ENCODE results near the gene HIVEP2.

Gene HIVEP2

GRCh38 chr6:142940487-142940886 is 4.5 kb downstream of the HIVEP2 start:
- no peak for TF ChIP-seq CTCF (IDR thresholded peaks at IDR 0.05; ENCODE audit: low read depth, low read length, missing control alignments)
- no peak overlapping the region for H3K4me3 ChIP-seq (replicated peaks; ENCODE audit: low read depth, low read length)
- DNase-seq (ENCODE audit: extremely low read depth, low read depth) = no peak

- DNase-seq (ENCODE audit: extremely low read depth, low read depth) = no peak
- TF ChIP-seq CTCF (IDR thresholded peaks at IDR 0.05; ENCODE audit: low read depth, low read length, missing control alignments) = no peak
- H3K4me3 ChIP-seq (replicated peaks; ENCODE audit: low read depth, low read length) = no peak overlapping the region
Measured at GRCh38 chr6:142938510-142938909, 6.5 kb downstream of the HIVEP2 start.

- DNase-seq (ENCODE audit: extremely low read depth, low read depth) = no peak
- no peak overlapping the region for H3K4me3 ChIP-seq (replicated peaks; ENCODE audit: low read depth, low read length)
- TF ChIP-seq CTCF (IDR thresholded peaks at IDR 0.05; ENCODE audit: low read depth, low read length, missing control alignments) = no peak
Measured at GRCh38 chr6:142937986-142938385, 7.0 kb downstream of the HIVEP2 start.

GRCh38 chr6:142935553-142936517 is 9.1 kb downstream of the HIVEP2 start:
- TF ChIP-seq CTCF (IDR thresholded peaks at IDR 0.05; ENCODE audit: low read depth, low read length, missing control alignments) = no peak
- no peak overlapping the region for H3K4me3 ChIP-seq (replicated peaks; ENCODE audit: low read depth, low read length)
- DNase-seq (ENCODE audit: extremely low read depth, low read depth) = no peak

GRCh38 chr6:142934599-142934998 is 10.4 kb downstream of the HIVEP2 start:
- TF ChIP-seq CTCF (IDR thresholded peaks at IDR 0.05; ENCODE audit: low read depth, low read length, missing control alignments) = no peak
- H3K4me3 ChIP-seq (replicated peaks; ENCODE audit: low read depth, low read length) = no peak overlapping the region
- DNase-seq (ENCODE audit: extremely low read depth, low read depth) = no peak

- DNase-seq (ENCODE audit: extremely low read depth, low read depth) = no peak
- H3K4me3 ChIP-seq (replicated peaks; ENCODE audit: low read depth, low read length) = no peak overlapping the region
- no peak for TF ChIP-seq CTCF (IDR thresholded peaks at IDR 0.05; ENCODE audit: low read depth, low read length, missing control alignments)
Measured at GRCh38 chr6:142934106-142934505, 10.9 kb downstream of the HIVEP2 start.

Measured in HFF-Myc (cell line).